KMS-11 (cell line): ENCODE measurements around the gene RTEL1.
"Not testable (repeated sequence)": the region's sequence is repeated elsewhere in the genome, so short reads cannot be mapped to it uniquely, and the experiment has no call there.

ENCODE experiments used
- H2AFZ ChIP-seq: fragments of 200-600 bp; sonication (generic); 2 replicates; pipeline ENCODE4 v1.6.1; 2016; ENCODE audit warnings: antibody characterized with exemption, mixed run types, low read depth
- H3K27ac ChIP-seq: fragments of 200-600 bp; sonication (generic); 2 replicates; pipeline ENCODE4 v1.6.1; 2016; ENCODE audit warnings: mild to moderate bottlenecking, mixed run types
- H3K27me3 ChIP-seq: fragments of 200-600 bp; sonication (generic); 2 replicates; pipeline ENCODE4 v1.6.1; 2017; ENCODE audit warnings: mild to moderate bottlenecking, low read depth, mixed run types, moderate library complexity; ENCODE audit not compliant: insufficient read depth
- H3K36me3 ChIP-seq: fragments of 200-600 bp; sonication (generic); 2 replicates; pipeline ENCODE4 v1.6.1; 2017; ENCODE audit warnings: mild to moderate bottlenecking, mixed run types; ENCODE audit not compliant: insufficient read depth
- H3K4me1 ChIP-seq: fragments of 200-600 bp; sonication (generic); 2 replicates; pipeline ENCODE4 v1.6.1; 2016; ENCODE audit warnings: mild to moderate bottlenecking, low read depth, mixed run types; ENCODE audit not compliant: poor library complexity, severe bottlenecking
- H3K4me2 ChIP-seq: fragments of 200-600 bp; sonication (generic); 2 replicates; pipeline ENCODE4 v1.7.0; 2016; ENCODE audit warnings: mild to moderate bottlenecking, mixed run types
- H3K4me3 ChIP-seq: fragments of 200-600 bp; sonication (generic); IDR thresholded peaks from 2 replicates; pipeline ENCODE4 v1.6.1; 2017; ENCODE audit warnings: low read depth, low read length, mixed read lengths; ENCODE audit not compliant: insufficient read depth
- H3K79me2 ChIP-seq: fragments of 200-600 bp; sonication (generic); 2 replicates; pipeline ENCODE4 v1.6.1; 2016; ENCODE audit warnings: low read depth, mixed run types; ENCODE audit not compliant: insufficient read depth
- H3K9ac ChIP-seq: fragments of 200-600 bp; sonication (generic); 2 replicates; pipeline ENCODE4 v1.6.1; 2016; ENCODE audit warnings: mild to moderate bottlenecking, mixed run types
- H4K20me1 ChIP-seq: fragments of 200-600 bp; sonication (generic); 2 replicates; pipeline ENCODE4 v1.6.1; 2016; ENCODE audit warnings: mild to moderate bottlenecking, mixed run types; ENCODE audit not compliant: insufficient read depth
- TF ChIP-seq, protein P1 (sequence below): fragments of 200-600 bp; sonication (generic); conservative IDR thresholded peaks from 2 replicates; pipeline ENCODE4 v1.6.1; 2017; ENCODE audit warnings: low read depth, mild to moderate bottlenecking, antibody characterized with exemption, low read length, moderate library complexity, mixed read lengths

Gene RTEL1

DNA sequence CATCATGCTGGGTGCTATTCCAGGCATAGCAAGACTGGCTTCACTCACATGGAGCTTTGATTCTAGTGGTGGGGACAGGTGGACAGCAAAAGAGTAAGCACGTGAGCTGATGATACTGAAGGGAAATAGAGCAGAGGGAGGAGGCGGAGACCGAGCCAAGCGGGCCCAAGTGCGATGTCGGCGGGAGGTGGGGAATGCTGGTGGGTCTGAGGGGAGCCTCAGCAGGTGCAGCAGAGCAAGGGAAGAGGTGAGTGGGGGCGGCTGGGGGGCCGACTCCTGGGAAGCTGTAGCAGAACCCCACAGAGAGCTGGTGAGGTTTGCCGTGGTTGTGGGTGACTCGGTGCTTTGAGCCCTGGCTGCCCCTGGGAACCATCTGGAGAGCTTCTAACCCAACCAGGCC is 10.2 kb downstream of the RTEL1 start:
- Histone ChIP-seq H3K4me3 (no peak overlapping the region), H3K27ac (no peak overlapping the region), H3K9ac (no peak overlapping the region), H3K79me2 (no peaks in the 10 kb centered on the region), H4K20me1 (no peaks in the 10 kb centered on the region), H3K27me3 (no peaks in the 10 kb centered on the region), H2AFZ (no peak overlapping the region), H3K4me2 (no peak overlapping the region), H3K36me3 (no peaks in the 10 kb centered on the region), H3K4me1 (no peaks in the 10 kb centered on the region)
- TF ChIP-seq, protein P1, sequence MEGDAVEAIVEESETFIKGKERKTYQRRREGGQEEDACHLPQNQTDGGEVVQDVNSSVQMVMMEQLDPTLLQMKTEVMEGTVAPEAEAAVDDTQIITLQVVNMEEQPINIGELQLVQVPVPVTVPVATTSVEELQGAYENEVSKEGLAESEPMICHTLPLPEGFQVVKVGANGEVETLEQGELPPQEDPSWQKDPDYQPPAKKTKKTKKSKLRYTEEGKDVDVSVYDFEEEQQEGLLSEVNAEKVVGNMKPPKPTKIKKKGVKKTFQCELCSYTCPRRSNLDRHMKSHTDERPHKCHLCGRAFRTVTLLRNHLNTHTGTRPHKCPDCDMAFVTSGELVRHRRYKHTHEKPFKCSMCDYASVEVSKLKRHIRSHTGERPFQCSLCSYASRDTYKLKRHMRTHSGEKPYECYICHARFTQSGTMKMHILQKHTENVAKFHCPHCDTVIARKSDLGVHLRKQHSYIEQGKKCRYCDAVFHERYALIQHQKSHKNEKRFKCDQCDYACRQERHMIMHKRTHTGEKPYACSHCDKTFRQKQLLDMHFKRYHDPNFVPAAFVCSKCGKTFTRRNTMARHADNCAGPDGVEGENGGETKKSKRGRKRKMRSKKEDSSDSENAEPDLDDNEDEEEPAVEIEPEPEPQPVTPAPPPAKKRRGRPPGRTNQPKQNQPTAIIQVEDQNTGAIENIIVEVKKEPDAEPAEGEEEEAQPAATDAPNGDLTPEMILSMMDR = no peak

DNA sequence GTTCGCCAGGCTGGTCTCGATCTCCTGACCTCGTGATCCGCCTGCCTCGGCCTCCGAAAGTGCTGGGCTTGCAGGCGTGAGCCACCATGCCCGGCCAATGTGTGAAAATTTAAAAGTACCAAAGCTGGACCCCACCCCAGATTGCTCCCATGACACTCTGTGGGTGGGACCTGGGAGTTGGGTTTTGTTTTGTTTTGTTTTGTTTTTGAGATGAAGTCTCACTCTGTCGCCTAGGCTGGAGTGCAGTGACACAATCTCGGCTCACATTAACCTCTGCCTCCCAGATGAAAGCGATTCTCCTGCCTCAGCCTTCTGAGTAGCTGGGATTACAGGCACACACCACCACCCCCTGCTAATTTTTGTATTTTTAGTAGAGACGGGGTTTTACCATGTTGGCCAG is 13.6 kb downstream of the RTEL1 start:
- H4K20me1 ChIP-seq, H3K4me2 ChIP-seq, H3K4me1 ChIP-seq, H3K36me3 ChIP-seq, H2AFZ ChIP-seq, H3K27me3 ChIP-seq, H3K79me2 ChIP-seq, H3K9ac ChIP-seq, H3K4me3 ChIP-seq, H3K27ac ChIP-seq: not testable (repeated sequence)

DNA sequence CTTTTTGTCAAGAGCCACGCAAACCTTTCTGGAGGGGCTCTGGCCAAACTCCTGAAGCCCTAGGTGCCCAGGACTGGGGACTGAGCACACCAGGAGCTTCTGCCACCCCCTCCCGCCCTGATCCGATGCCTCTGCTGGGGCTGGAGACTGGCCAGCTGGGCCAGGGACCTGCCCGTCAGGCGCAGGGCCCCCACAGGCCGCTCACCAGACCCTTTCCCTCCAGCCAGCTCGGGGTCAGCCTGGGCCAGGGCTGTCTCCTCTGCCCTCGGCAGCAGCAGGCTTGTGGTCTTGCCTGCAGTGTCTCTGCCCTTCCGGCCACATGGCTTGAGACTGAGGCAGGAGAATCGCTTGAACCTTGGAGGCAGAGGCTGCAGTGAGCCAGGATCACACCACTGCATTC is 14.6 kb downstream of the RTEL1 start:
- Histone ChIP-seq H3K36me3 (no peaks in the 10 kb centered on the region), H3K4me3 (no peak overlapping the region), H3K9ac (no peak overlapping the region), H3K27me3 (no peaks in the 10 kb centered on the region), H4K20me1 (no peaks in the 10 kb centered on the region), H3K4me1 (no peaks in the 10 kb centered on the region), H3K4me2 (no peak overlapping the region), H3K79me2 (no peaks in the 10 kb centered on the region), H3K27ac (no peak overlapping the region), H2AFZ (no peak overlapping the region)
- TF ChIP-seq, protein P1 = no peak

DNA sequence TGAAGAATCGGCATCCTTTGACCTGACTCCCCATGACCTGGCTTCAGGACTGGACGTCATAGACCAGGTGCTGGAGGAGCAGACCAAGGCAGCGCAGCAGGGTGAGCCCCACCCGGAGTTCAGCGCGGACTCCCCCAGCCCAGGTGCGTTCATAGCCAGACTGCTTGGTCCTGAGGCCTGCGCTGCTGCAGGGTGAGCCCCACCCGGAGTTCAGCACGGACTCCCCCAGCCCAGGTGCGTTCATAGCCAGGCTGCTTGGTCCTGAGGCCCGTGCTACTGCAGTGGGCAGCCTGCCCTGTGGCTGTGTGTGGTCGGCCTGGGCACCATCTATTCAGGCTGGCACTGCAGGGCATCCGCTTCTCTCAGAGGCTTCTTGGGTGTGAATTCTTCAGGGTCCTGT is 15.8 kb downstream of the RTEL1 start:
- Histone ChIP-seq H3K4me3 (no peak overlapping the region), H3K9ac (no peak overlapping the region), H3K79me2 (no peaks in the 10 kb centered on the region), H3K27me3 (no peaks in the 10 kb centered on the region), H3K4me2 (no peak overlapping the region), H4K20me1 (no peaks in the 10 kb centered on the region), H2AFZ (no peak overlapping the region), H3K27ac (no peak overlapping the region), H3K4me1 (no peaks in the 10 kb centered on the region), H3K36me3 (no peaks in the 10 kb centered on the region)
- TF ChIP-seq, protein P1 = no peak

DNA sequence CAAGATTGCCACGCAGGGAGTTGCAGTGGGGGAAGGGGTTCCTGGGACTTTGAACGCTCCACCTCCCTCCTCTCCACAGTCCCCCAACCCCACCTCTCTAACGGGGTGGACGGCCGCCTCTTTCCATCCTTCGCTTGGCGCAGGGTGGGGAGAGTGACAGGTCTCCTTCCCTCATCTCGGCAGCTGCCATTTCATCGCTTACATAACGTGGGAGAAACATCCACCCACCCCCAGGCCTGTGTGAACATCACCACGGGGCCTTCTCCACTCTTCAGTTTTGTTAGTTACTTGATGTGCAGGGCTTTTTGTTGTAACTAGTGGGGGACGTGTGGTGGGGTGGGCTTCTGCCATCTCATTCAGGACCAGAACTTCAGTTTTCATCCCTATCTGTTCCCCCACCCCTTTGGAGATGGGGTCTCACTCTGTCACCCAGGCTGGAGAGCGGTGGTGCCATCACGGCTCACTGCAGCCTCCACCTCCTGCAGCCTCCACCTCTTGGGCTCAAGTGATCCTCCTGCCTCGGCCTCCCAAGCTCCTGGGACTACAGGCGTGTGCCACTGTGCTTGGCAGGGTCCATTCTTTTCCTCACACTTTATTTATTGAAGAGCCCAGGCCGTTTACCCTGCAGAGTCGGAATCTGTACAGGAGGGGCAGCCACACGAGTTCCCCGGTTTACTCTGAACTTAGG is 17.7 kb downstream of the RTEL1 start:
- H4K20me1 ChIP-seq = no peaks in the 10 kb centered on the region
- H3K27ac ChIP-seq = no peak overlapping the region
- no peaks in the 10 kb centered on the region for H3K4me1 ChIP-seq
- no peaks in the 10 kb centered on the region for H3K36me3 ChIP-seq
- H3K27me3 ChIP-seq = no peaks in the 10 kb centered on the region
- no peak overlapping the region for H2AFZ ChIP-seq
- no peak overlapping the region for H3K4me3 ChIP-seq
- no peak overlapping the region for H3K4me2 ChIP-seq
- no peak overlapping the region for H3K9ac ChIP-seq
- no peaks in the 10 kb centered on the region for H3K79me2 ChIP-seq
- TF ChIP-seq, protein P1 = no peak
